ENCODE results near the gene RAP1A. TPM values are rescaled to one million over a fixed set of nuclear protein-coding genes. Genes with fewer than 3 reads are reported as not detected.
A peak's percentile ranks its signal among the peaks of the same experiment; 100 is the strongest.

Gene RAP1A
- polyA plus RNA-seq, 1 donor = 95.2 TPM

DNA sequence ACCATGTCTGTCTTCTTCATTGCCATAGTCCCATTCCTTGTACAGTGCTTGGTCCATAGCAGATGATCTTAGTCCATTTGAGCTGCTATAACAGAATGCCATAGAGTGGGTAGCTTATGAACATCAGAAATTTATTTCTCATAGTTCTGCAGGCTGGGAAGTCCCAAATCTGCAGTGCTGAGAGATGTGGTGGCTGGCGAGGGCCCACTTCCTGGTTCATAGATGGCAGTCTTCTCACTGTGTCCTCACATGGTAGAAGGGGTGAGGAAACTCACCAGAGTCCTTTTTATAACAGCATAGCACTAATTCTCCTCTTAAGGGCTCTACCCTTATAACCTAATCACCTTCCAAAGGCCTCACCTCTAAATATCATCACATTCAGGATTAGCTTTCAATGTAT, 23.1 kb upstream of the RAP1A start:
- Histone ChIP-seq H3K4me1 (ENCODE audit: control insufficient read depth, insufficient read depth, low read length) (peaks cover 15% of the 10 kb centered on the region), H3K36me3 (ENCODE audit: control insufficient read depth, insufficient read depth, low read length) (no peaks in the 10 kb centered on the region), H3K9me3 (ENCODE audit: control insufficient read depth, low read depth, low read length) (peaks cover 3% of the 10 kb centered on the region), H3K4me3 (ENCODE audit: low read length) (no peak overlapping the region), H3K27me3 (ENCODE audit: control insufficient read depth, insufficient read depth, low read length) (no peaks in the 10 kb centered on the region), H3K27ac (ENCODE audit: low read length) (no peak overlapping the region)
- no peak for DNase-seq
- no CpG with 5 or more reads among the region's 1 CpG for WGBS (ENCODE audit: insufficient coverage, low lambda C conversion rate)

DNA sequence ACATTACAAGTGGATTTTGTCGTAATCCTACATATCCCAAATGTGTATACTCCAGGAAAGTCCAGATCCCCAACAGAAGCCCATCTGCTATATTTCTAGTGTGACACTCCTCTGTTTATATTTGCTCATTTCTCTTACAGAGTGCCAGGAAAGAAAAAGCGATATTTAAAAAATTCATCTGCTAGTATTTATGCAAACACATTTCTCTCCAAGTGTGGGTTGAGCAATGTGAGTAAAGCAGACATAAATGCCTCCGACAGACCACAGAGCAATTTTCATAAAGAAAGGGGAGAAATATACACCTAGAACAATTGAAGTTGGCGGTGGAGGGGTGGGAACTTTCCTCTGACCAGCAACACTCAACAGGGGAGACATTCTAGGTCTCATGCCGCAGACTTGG, 22.2 kb upstream of the RAP1A start:
- H3K4me3 ChIP-seq (ENCODE audit: low read length) = no peak overlapping the region
- peaks cover 18% of the 10 kb centered on the region for H3K4me1 ChIP-seq (ENCODE audit: control insufficient read depth, insufficient read depth, low read length)
- peak overlapping the region; percentile 29 for H3K27ac ChIP-seq (ENCODE audit: low read length)
- H3K27me3 ChIP-seq (ENCODE audit: control insufficient read depth, insufficient read depth, low read length) = no peaks in the 10 kb centered on the region
- no peaks in the 10 kb centered on the region for H3K36me3 ChIP-seq (ENCODE audit: control insufficient read depth, insufficient read depth, low read length)
- DNase-seq = no peak
- WGBS (ENCODE audit: insufficient coverage, low lambda C conversion rate) = 82% methylated on average over 2 of the region's 5 CpGs
- peaks cover 3% of the 10 kb centered on the region for H3K9me3 ChIP-seq (ENCODE audit: control insufficient read depth, low read depth, low read length)

DNA sequence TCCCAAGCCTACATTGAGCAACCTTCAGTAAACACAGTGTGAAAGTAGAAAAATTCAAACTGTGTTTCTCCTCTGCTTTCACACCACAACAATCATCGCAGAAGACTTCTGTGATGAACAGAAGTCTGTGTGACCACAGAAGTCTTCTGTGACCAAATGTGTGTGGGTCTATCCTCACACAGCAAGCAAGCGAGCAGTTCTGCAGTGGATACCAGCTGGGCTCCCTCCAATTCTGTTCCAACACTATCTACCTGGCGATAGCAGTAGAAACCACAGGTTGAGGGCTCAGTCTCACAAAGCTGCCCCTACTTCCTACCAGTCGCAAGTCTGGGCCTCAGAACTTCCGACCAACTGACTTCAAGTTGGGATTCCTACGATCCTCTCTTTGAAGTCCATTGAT, 21.0 kb upstream of the RAP1A start:
- Histone ChIP-seq H3K9me3 (ENCODE audit: control insufficient read depth, low read depth, low read length) (peaks cover 3% of the 10 kb centered on the region), H3K4me1 (ENCODE audit: control insufficient read depth, insufficient read depth, low read length) (peaks cover 8% of the 10 kb centered on the region), H3K27ac (ENCODE audit: low read length) (no peak overlapping the region), H3K36me3 (ENCODE audit: control insufficient read depth, insufficient read depth, low read length) (no peaks in the 10 kb centered on the region), H3K4me3 (ENCODE audit: low read length) (no peak overlapping the region), H3K27me3 (ENCODE audit: control insufficient read depth, insufficient read depth, low read length) (no peaks in the 10 kb centered on the region)
- 83% methylated on average over 1 of the region's 6 CpGs for WGBS (ENCODE audit: insufficient coverage, low lambda C conversion rate)
- DNase-seq = no peak

DNA sequence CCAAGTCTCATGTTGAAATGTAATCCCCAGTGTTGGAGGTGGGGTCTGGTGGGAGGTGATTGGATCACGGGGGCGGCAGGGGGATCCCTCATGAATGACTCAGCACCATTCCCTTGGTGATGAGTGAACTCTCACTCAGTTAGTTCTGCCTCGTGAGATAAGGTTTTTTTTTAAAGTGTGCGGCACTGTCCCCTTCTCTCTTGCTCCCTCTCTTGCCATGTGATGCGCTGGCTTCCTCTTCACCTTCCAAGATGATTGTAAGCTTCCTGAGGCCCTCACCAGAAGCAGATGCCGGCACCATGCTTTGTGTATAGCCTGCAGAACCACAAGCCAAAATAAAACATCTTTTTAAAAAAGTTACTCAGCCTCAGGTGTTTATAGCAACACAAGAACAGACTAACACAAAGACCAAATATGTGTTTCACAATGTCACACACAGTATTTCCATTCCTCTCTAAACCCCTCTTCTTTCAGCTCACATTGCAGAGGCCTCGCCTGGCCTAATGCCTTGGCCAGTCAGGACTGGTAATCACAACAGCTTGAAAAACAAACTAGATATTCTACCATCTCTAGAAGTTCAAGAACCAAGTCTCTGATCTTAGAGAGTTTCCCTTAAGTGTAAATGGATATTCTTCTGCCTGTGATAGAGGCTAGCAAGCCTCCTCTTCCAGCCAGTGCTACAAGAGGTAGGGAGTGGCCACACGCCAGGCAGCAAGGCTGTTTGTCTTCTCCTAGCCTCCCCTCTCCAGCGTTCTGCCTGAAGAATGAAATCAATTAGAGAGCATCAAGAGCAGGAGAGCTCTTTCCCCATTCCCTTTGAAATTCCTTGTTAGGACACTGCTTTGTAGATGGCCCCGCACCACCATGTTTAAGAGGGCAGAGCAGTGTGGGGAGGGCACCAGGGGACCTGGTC, 19.6 kb upstream of the RAP1A start:
- WGBS (ENCODE audit: insufficient coverage, low lambda C conversion rate) = no CpG with 5 or more reads among the region's 10 CpGs
- no peak overlapping the region for H3K27ac ChIP-seq (ENCODE audit: low read length)
- no peaks in the 10 kb centered on the region for H3K36me3 ChIP-seq (ENCODE audit: control insufficient read depth, insufficient read depth, low read length)
- H3K9me3 ChIP-seq (ENCODE audit: control insufficient read depth, low read depth, low read length) = no peaks in the 10 kb centered on the region
- peaks cover 7% of the 10 kb centered on the region for H3K4me1 ChIP-seq (ENCODE audit: control insufficient read depth, insufficient read depth, low read length)
- no peaks in the 10 kb centered on the region for H3K27me3 ChIP-seq (ENCODE audit: control insufficient read depth, insufficient read depth, low read length)
- H3K4me3 ChIP-seq (ENCODE audit: low read length) = no peak overlapping the region
- no peak for DNase-seq

GRCh38 chr1:111600886-111601386, 18.7 kb upstream of the RAP1A start:
- H3K9me3 ChIP-seq (ENCODE audit: control insufficient read depth, low read depth, low read length) = no peaks in the 10 kb centered on the region
- no peak overlapping the region for H3K27ac ChIP-seq (ENCODE audit: low read length)
- no peaks in the 10 kb centered on the region for H3K36me3 ChIP-seq (ENCODE audit: control insufficient read depth, insufficient read depth, low read length)
- no peak overlapping the region for H3K4me3 ChIP-seq (ENCODE audit: low read length)
- H3K4me1 ChIP-seq (ENCODE audit: control insufficient read depth, insufficient read depth, low read length) = peaks cover 4% of the 10 kb centered on the region
- H3K27me3 ChIP-seq (ENCODE audit: control insufficient read depth, insufficient read depth, low read length) = no peaks in the 10 kb centered on the region
- WGBS (ENCODE audit: insufficient coverage, low lambda C conversion rate) = no CpG with 5 or more reads among the region's 6 CpGs
- DNase-seq = no peak

GRCh38 chr1:111602302-111602701, 17.3 kb upstream of the RAP1A start:
- Histone ChIP-seq H3K27ac (ENCODE audit: low read length) (no peak overlapping the region), H3K27me3 (ENCODE audit: control insufficient read depth, insufficient read depth, low read length) (no peaks in the 10 kb centered on the region)

GRCh38 chr1:111602974-111603373, 16.6 kb upstream of the RAP1A start:
- no peaks in the 10 kb centered on the region for H3K27me3 ChIP-seq (ENCODE audit: control insufficient read depth, insufficient read depth, low read length)
- H3K27ac ChIP-seq (ENCODE audit: low read length) = no peak overlapping the region

More at GRCh38 chr1:111602302-111602701, 17.3 kb upstream of the RAP1A start:
- H3K36me3 ChIP-seq (ENCODE audit: control insufficient read depth, insufficient read depth, low read length) = no peaks in the 10 kb centered on the region
- H3K4me3 ChIP-seq (ENCODE audit: low read length) = no peak overlapping the region
- DNase-seq = no peak
- H3K4me1 ChIP-seq (ENCODE audit: control insufficient read depth, insufficient read depth, low read length) = peaks cover 4% of the 10 kb centered on the region
- no peaks in the 10 kb centered on the region for H3K9me3 ChIP-seq (ENCODE audit: control insufficient read depth, low read depth, low read length)

GRCh38 chr1:111603979-111604378, 15.6 kb upstream of the RAP1A start:
- no peak overlapping the region for H3K27ac ChIP-seq (ENCODE audit: low read length)
- no peak for DNase-seq

More at GRCh38 chr1:111602974-111603373, 16.6 kb upstream of the RAP1A start:
- Histone ChIP-seq H3K4me3 (ENCODE audit: low read length) (no peak overlapping the region), H3K9me3 (ENCODE audit: control insufficient read depth, low read depth, low read length) (no peaks in the 10 kb centered on the region), H3K4me1 (ENCODE audit: control insufficient read depth, insufficient read depth, low read length) (peaks cover 4% of the 10 kb centered on the region), H3K36me3 (ENCODE audit: control insufficient read depth, insufficient read depth, low read length) (no peaks in the 10 kb centered on the region)
- DNase-seq = no peak
- WGBS (ENCODE audit: insufficient coverage, low lambda C conversion rate) = no CpG with 5 or more reads among the region's 4 CpGs

GRCh38 chr1:111604931-111605330, 14.7 kb upstream of the RAP1A start:
- H3K27ac ChIP-seq (ENCODE audit: low read length) = no peak overlapping the region
- peaks cover 4% of the 10 kb centered on the region for H3K9me3 ChIP-seq (ENCODE audit: control insufficient read depth, low read depth, low read length)
- H3K27me3 ChIP-seq (ENCODE audit: control insufficient read depth, insufficient read depth, low read length) = no peaks in the 10 kb centered on the region
- no peaks in the 10 kb centered on the region for H3K36me3 ChIP-seq (ENCODE audit: control insufficient read depth, insufficient read depth, low read length)
- no CpG with 5 or more reads among the region's 3 CpGs for WGBS (ENCODE audit: insufficient coverage, low lambda C conversion rate)
- no peak overlapping the region for H3K4me3 ChIP-seq (ENCODE audit: low read length)
- H3K4me1 ChIP-seq (ENCODE audit: control insufficient read depth, insufficient read depth, low read length) = peaks cover 4% of the 10 kb centered on the region
- no peak for DNase-seq

More at GRCh38 chr1:111603979-111604378, 15.6 kb upstream of the RAP1A start:
- Histone ChIP-seq H3K9me3 (ENCODE audit: control insufficient read depth, low read depth, low read length) (peaks cover 4% of the 10 kb centered on the region), H3K36me3 (ENCODE audit: control insufficient read depth, insufficient read depth, low read length) (no peaks in the 10 kb centered on the region), H3K4me1 (ENCODE audit: control insufficient read depth, insufficient read depth, low read length) (peaks cover 4% of the 10 kb centered on the region), H3K4me3 (ENCODE audit: low read length) (no peak overlapping the region), H3K27me3 (ENCODE audit: control insufficient read depth, insufficient read depth, low read length) (no peaks in the 10 kb centered on the region)
- no CpG with 5 or more reads among the region's 4 CpGs for WGBS (ENCODE audit: insufficient coverage, low lambda C conversion rate)

- H3K9me3 ChIP-seq (ENCODE audit: control insufficient read depth, low read depth, low read length) = peaks cover 4% of the 10 kb centered on the region
- no peaks in the 10 kb centered on the region for H3K27me3 ChIP-seq (ENCODE audit: control insufficient read depth, insufficient read depth, low read length)
- H3K4me3 ChIP-seq (ENCODE audit: low read length) = no peak overlapping the region
- DNase-seq = no peak
- H3K4me1 ChIP-seq (ENCODE audit: control insufficient read depth, insufficient read depth, low read length) = peaks cover 4% of the 10 kb centered on the region
- no peak overlapping the region for H3K27ac ChIP-seq (ENCODE audit: low read length)
- H3K36me3 ChIP-seq (ENCODE audit: control insufficient read depth, insufficient read depth, low read length) = no peaks in the 10 kb centered on the region
Observed at GRCh38 chr1:111605576-111605975, 14.0 kb upstream of the RAP1A start.
